Epithelial cell of esophagus (primary cell): ENCODE measurements around the gene SLAMF1.
"Not testable (repeated sequence)": the region's sequence is repeated elsewhere in the genome, so short reads cannot be mapped to it uniquely, and the experiment has no call there.

Experiments used
- DNase-seq: peaks from one replicate; pipeline ENCODE4 v3.0.0; 2010; ENCODE audit warnings: low read depth
- H3K4me3 ChIP-seq: 2 replicates; pipeline ENCODE4 v1.5.1; 2011; ENCODE audit warnings: mild to moderate bottlenecking, low read length, control low read depth
- TF ChIP-seq, protein P1 (sequence below): IDR thresholded peaks from 2 replicates; pipeline ENCODE4 v1.5.1; 2011; ENCODE audit warnings: low read depth, mild to moderate bottlenecking, low read length, control low read depth, inconsistent platforms; ENCODE audit not compliant: insufficient read depth; ENCODE audit errors: missing control alignments

Gene SLAMF1, protein sequence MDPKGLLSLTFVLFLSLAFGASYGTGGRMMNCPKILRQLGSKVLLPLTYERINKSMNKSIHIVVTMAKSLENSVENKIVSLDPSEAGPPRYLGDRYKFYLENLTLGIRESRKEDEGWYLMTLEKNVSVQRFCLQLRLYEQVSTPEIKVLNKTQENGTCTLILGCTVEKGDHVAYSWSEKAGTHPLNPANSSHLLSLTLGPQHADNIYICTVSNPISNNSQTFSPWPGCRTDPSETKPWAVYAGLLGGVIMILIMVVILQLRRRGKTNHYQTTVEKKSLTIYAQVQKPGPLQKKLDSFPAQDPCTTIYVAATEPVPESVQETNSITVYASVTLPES

DNA sequence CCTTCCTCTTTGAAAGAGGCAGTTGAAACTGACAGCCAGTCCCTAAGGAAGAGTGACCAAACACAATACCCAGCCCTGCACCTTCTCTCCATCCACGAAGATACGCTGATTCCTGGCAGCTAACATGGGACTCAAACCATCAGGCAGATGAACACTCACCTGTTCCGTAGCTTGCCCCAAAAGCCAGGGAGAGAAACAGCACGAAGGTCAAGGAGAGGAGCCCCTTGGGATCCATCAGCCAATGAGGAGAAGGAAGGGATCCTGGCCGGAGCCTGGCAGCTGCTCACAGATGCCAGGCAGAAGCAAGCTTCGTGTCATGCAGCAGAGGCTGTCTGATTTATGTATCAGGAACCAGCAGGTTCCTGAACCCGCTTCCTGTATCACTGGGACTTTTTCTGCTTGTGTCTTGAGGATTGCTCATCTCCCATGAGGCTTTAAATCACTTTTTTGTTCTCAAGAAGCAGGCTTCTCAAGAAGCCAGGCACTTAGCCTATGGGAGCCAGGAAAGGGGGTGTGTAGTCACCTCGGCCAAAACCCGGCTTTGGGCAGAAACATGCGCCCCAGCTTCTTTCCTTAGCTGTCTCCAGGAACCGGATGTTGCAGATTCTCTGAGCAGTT, at the start of gene SLAMF1:
TSS of gene SLAMF1 (minus strand) at position 334 of the 618 bp plus-strand sequence. CDS start at position 235, 99 bp downstream.
- H3K4me3 ChIP-seq = no peak within 1 kb of the TSS
- TF ChIP-seq, protein P1, sequence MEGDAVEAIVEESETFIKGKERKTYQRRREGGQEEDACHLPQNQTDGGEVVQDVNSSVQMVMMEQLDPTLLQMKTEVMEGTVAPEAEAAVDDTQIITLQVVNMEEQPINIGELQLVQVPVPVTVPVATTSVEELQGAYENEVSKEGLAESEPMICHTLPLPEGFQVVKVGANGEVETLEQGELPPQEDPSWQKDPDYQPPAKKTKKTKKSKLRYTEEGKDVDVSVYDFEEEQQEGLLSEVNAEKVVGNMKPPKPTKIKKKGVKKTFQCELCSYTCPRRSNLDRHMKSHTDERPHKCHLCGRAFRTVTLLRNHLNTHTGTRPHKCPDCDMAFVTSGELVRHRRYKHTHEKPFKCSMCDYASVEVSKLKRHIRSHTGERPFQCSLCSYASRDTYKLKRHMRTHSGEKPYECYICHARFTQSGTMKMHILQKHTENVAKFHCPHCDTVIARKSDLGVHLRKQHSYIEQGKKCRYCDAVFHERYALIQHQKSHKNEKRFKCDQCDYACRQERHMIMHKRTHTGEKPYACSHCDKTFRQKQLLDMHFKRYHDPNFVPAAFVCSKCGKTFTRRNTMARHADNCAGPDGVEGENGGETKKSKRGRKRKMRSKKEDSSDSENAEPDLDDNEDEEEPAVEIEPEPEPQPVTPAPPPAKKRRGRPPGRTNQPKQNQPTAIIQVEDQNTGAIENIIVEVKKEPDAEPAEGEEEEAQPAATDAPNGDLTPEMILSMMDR = no peak
- no peak for DNase-seq

DNA sequence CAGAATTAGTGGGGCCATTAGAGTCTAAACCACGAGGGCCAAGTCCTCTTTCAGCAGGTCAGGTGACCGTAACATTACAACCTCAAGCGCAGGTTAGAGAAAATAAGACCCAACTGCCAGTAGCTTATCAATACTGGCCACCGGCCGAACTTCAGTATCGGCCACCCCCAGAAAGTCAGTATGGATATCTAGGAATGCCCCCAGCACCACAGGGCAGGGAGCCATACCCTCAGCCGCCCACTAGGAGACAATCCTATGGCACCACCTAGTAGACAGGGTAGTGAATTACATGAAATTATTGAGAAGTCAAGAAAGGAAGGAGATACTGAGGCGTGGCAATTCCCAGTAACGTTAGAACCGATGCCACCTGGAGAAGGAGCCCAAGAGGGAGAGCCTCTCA, 45.5 kb upstream of the SLAMF1 start:
- DNase-seq, H3K4me3 ChIP-seq: not testable (repeated sequence)

DNA sequence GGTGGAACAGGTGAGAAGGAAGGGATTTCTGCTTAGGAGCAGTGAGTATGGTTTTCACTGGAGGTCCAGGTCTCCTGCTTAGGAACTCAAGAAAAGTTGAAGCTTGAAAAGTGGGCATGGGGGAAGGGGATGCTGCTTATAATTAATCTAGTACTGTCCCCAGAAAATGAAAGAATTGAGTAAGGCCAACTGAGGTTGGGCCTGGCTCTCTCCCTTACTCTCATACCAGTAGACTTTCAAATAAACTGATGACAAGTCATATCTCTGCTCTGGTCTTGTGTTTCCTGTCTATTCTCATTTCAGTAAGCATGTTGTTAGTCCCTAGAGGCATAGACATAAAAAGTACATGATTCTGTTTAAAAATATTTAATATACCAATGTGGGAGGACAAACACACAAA, 38.4 kb upstream of the SLAMF1 start:
- DNase-seq = no peak
- H3K4me3 ChIP-seq = no peak overlapping the region
- TF ChIP-seq, protein P1 = no peak

DNA sequence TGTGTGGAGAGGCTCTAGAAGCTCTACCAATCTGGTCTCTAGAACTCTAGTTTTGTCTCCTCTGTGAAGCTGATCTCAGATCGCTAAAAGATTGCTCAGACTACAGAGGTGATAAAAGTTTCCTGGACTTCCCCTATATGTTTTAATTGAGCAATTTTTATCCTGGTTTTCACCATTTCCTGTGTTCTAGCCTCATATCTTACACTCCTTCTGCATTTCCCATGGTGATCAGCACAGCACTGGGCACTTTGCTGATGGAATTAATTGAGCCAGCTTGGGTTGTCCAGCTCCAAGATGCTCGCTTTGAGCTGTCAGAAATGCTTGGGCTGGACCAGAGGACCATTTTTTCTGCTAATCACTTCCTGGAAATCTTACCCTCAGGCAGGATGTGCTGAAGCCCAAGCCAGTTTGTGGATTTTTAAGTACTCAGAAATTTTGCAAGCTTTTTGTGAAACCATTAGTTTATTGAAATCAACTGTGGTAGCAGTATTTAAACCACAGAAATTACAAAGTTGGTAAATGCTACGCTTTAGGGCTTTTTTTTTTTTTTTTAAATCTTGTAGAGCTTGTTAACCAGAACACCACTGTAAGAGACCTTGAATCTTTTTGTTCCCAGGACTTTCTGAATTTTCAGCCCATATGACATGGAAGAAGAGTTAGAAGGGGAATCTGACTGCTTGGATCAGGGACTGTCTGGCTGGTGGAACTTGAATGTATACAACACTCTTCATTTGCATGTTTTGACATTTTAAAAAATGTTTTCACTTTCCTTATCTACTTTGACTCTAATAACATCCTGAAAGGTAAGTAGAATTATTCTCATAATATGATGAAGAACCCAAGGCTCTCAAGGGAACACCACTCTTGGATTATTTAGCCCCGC, 36.4 kb upstream of the SLAMF1 start:
- peak; percentile 6 for DNase-seq
- H3K4me3 ChIP-seq = no peak overlapping the region
- TF ChIP-seq, protein P1 = no peak

DNA sequence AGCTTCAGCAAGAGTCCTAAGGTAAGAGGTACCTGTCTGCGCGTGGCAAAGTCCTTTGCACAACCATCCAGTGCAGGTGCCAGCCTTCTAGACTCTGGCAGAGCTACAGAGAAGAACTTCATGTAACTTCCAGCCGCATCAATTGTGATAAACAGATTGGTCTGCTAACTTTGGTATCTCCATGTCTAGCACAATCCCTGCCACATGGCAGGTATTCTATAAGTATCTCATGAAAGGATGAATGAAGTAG, 35.0 kb upstream of the SLAMF1 start:
- H3K4me3 ChIP-seq = no peak overlapping the region
- TF ChIP-seq, protein P1 = no peak
- no peak for DNase-seq

DNA sequence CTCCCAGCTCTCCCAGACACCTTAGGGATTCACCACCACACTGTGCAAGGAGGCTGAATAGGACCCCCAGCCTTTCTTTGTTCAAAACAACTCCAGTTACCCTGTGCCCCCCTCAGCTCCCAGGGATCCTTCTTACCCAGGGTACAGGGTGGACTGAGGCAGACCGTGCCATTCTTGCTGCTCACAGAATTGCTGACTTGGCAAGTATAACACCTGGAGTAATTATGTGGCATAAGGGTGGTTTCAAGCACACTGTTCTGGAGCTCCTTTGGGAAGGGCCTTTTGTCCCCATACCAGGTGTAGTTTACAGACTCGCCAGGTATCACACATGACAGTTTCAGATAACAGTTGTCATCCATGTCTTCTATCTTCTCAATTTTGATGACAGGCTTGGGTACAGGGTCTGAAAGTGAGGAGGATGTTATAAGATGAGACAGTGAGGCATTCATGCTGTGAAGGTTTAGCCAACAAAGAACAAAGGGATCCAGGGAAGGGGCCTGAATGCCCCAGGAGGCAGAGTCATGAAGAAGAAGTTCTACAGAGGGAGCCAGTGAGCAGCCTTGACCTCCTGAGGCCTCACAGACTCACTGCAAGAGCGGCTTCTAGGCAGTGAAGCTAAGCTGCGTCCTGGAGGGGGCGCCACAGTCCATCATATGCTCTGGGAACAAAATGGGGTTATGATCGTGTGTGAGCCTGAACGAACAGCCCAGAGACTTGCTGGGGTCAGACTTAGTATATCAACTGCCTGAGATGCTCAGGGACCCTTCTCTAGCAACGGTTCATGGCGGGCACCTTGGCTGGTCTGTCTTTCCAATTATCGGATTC, 34.4 kb upstream of the SLAMF1 start:
- H3K4me3 ChIP-seq = no peak overlapping the region
- TF ChIP-seq, protein P1 = peak; percentile 57
- DNase-seq = peak; percentile 79

DNA sequence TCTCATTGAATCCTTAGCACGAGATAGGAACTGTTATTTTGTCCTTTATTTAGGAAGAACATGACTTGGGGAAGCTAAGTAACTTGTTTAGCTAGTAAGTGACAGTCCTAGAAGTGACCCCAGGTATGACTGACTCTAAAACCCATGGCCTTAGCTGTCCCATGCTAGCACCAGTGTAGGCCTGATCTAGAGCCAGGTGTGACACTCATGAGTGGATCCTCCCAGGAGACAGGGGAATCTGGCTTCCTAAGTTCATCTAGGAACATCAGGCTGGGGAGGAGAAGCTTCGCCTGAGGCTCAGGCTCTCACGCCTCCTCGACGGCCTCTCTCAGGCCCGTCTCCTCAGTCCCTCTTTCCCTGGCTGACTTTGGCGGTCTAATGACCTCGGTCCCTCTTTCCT, 33.6 kb upstream of the SLAMF1 start:
- no peak overlapping the region for H3K4me3 ChIP-seq
- DNase-seq = no peak
- TF ChIP-seq, protein P1 = no peak
